Measurements from ENCODE around the gene PKMYT1.
"Not testable (repeated sequence)": the region's sequence is repeated elsewhere in the genome, so short reads cannot be mapped to it uniquely, and the experiment has no call there.

The PKMYT1 gene

GRCh38 chr16:2928796-2929195, 51.5 kb downstream of the PKMYT1 start:
- no peak overlapping the region for H3K9ac ChIP-seq (ENCODE audit: low read depth, low read length, poor library complexity, severe bottlenecking)
- no peaks in the 10 kb centered on the region for H3K36me3 ChIP-seq (ENCODE audit: insufficient read depth, low read length)
- no peaks in the 10 kb centered on the region for H3K27me3 ChIP-seq (ENCODE audit: insufficient read depth, low read length, poor library complexity, severe bottlenecking)
- H4K20me1 ChIP-seq (ENCODE audit: insufficient read depth, low read length, poor library complexity, severe bottlenecking): no peaks in the 10 kb centered on the region
- no peak overlapping the region for H3K4me2 ChIP-seq (ENCODE audit: low read depth, low read length, poor library complexity, severe bottlenecking)
- TF ChIP-seq CTCF (conservative IDR thresholded peaks at IDR 0.05; ENCODE audit: low read length): no peak
- no peak for TF ChIP-seq EZH2phosphoT487 (IDR thresholded peaks at IDR 0.05; ENCODE audit: borderline replicate concordance)
- no peaks in the 10 kb centered on the region for H3K4me1 ChIP-seq (ENCODE audit: insufficient read depth, low read length, poor library complexity, severe bottlenecking)
- no peaks in the 10 kb centered on the region for H3F3A ChIP-seq (ENCODE audit: low read depth)
- no peak overlapping the region for H3K4me3 ChIP-seq (ENCODE audit: low read length, poor library complexity, severe bottlenecking)
- H3K9me2 ChIP-seq (replicated peaks; ENCODE audit: low read depth, low read length): no peaks in the 10 kb centered on the region
- no peak overlapping the region for H2AFZ ChIP-seq (ENCODE audit: low read length)
- H3K9me3 ChIP-seq (ENCODE audit: insufficient read depth, low read depth, low read length): no peaks in the 10 kb centered on the region
- no peaks in the 10 kb centered on the region for H3K79me2 ChIP-seq (ENCODE audit: insufficient read depth, low read length)

DNA sequence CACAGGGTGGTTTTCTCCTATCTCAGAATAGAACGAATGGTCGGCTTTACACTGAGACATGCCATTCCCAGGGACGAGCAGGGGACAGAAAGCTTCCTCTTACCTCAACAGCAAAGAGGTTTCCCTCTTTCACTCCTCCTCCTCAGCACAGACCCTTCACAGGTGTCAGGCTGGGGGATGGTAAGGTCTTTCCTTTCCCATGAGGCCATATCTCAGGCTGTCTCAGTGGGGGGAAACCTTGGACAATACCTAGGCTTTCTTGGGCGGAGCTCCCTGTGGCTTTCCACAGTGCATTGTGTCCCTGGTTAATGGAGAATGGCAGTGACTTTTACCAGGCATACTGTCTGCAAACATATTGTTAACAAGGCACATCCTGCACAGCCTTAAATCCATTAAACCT, 52.1 kb downstream of the PKMYT1 start:
- H3K4me1 ChIP-seq (ENCODE audit: insufficient read depth, low read length, poor library complexity, severe bottlenecking); H3K9me2 ChIP-seq (replicated peaks; ENCODE audit: low read depth, low read length); H3K9me3 ChIP-seq (ENCODE audit: insufficient read depth, low read depth, low read length): not testable (repeated sequence)

GRCh38 chr16:2927010-2927646, 53.1 kb downstream of the PKMYT1 start:
- no peaks in the 10 kb centered on the region for H3K9me2 ChIP-seq (replicated peaks; ENCODE audit: low read depth, low read length)
- no peaks in the 10 kb centered on the region for H3K4me1 ChIP-seq (ENCODE audit: insufficient read depth, low read length, poor library complexity, severe bottlenecking)
- H4K20me1 ChIP-seq (ENCODE audit: insufficient read depth, low read length, poor library complexity, severe bottlenecking): no peaks in the 10 kb centered on the region
- TF ChIP-seq EZH2phosphoT487 (IDR thresholded peaks at IDR 0.05; ENCODE audit: borderline replicate concordance): no peak
- peak; percentile 70 for TF ChIP-seq CTCF (conservative IDR thresholded peaks at IDR 0.05; ENCODE audit: low read length)
- H3K9me3 ChIP-seq (ENCODE audit: insufficient read depth, low read depth, low read length): no peaks in the 10 kb centered on the region
- H2AFZ ChIP-seq (ENCODE audit: low read length): no peak overlapping the region
- no peak overlapping the region for H3K4me3 ChIP-seq (ENCODE audit: low read length, poor library complexity, severe bottlenecking)
- no peaks in the 10 kb centered on the region for H3K79me2 ChIP-seq (ENCODE audit: insufficient read depth, low read length)
- no peaks in the 10 kb centered on the region for H3F3A ChIP-seq (ENCODE audit: low read depth)
- no peak overlapping the region for H3K4me2 ChIP-seq (ENCODE audit: low read depth, low read length, poor library complexity, severe bottlenecking)
- H3K36me3 ChIP-seq (ENCODE audit: insufficient read depth, low read length): no peaks in the 10 kb centered on the region
- no peak overlapping the region for H3K9ac ChIP-seq (ENCODE audit: low read depth, low read length, poor library complexity, severe bottlenecking)
- no peaks in the 10 kb centered on the region for H3K27me3 ChIP-seq (ENCODE audit: insufficient read depth, low read length, poor library complexity, severe bottlenecking)

More for the DNA sequence above, 52.1 kb downstream of the PKMYT1 start:
- not testable (repeated sequence) for H3F3A ChIP-seq (ENCODE audit: low read depth); H3K27me3 ChIP-seq (ENCODE audit: insufficient read depth, low read length, poor library complexity, severe bottlenecking); H3K36me3 ChIP-seq (ENCODE audit: insufficient read depth, low read length); H3K4me3 ChIP-seq (ENCODE audit: low read length, poor library complexity, severe bottlenecking); H2AFZ ChIP-seq (ENCODE audit: low read length); H3K79me2 ChIP-seq (ENCODE audit: insufficient read depth, low read length); H3K4me2 ChIP-seq (ENCODE audit: low read depth, low read length, poor library complexity, severe bottlenecking); H3K9ac ChIP-seq (ENCODE audit: low read depth, low read length, poor library complexity, severe bottlenecking); H4K20me1 ChIP-seq (ENCODE audit: insufficient read depth, low read length, poor library complexity, severe bottlenecking)

GRCh38 chr16:2926650-2926999, 53.6 kb downstream of the PKMYT1 start:
- no peak overlapping the region for H3K4me2 ChIP-seq (ENCODE audit: low read depth, low read length, poor library complexity, severe bottlenecking)
- H3K79me2 ChIP-seq (ENCODE audit: insufficient read depth, low read length): no peaks in the 10 kb centered on the region
- no peak for TF ChIP-seq CTCF (conservative IDR thresholded peaks at IDR 0.05; ENCODE audit: low read length)
- no peak overlapping the region for H2AFZ ChIP-seq (ENCODE audit: low read length)
- H3K27me3 ChIP-seq (ENCODE audit: insufficient read depth, low read length, poor library complexity, severe bottlenecking): no peaks in the 10 kb centered on the region
- no peak overlapping the region for H3K9ac ChIP-seq (ENCODE audit: low read depth, low read length, poor library complexity, severe bottlenecking)
- no peaks in the 10 kb centered on the region for H3K9me2 ChIP-seq (replicated peaks; ENCODE audit: low read depth, low read length)
- H3K36me3 ChIP-seq (ENCODE audit: insufficient read depth, low read length): no peaks in the 10 kb centered on the region
- H4K20me1 ChIP-seq (ENCODE audit: insufficient read depth, low read length, poor library complexity, severe bottlenecking): no peaks in the 10 kb centered on the region
- H3K4me3 ChIP-seq (ENCODE audit: low read length, poor library complexity, severe bottlenecking): no peak overlapping the region
- no peaks in the 10 kb centered on the region for H3K4me1 ChIP-seq (ENCODE audit: insufficient read depth, low read length, poor library complexity, severe bottlenecking)
- no peaks in the 10 kb centered on the region for H3F3A ChIP-seq (ENCODE audit: low read depth)
- no peaks in the 10 kb centered on the region for H3K9me3 ChIP-seq (ENCODE audit: insufficient read depth, low read depth, low read length)
